GM21576 (cell line): Measurements from ENCODE around the gene ACMSD.

ENCODE experiments used
- ATAC-seq: cut with Tn5 transposase; IDR thresholded peaks from one replicate; pipeline ENCODE4 v1.9.1; 2021; ENCODE audit warnings: mild to moderate bottlenecking, moderate library complexity; ENCODE audit not compliant: unreplicated experiment

The ACMSD gene

GRCh38 chr2:134943540-134943939, 105.1 kb downstream of the ACMSD start:
- ATAC-seq, result peak; percentile 91

- no peak for ATAC-seq
Measured at GRCh38 chr2:134944975-134945374, 106.6 kb downstream of the ACMSD start.

GRCh38 chr2:134946073-134946472, 107.7 kb downstream of the ACMSD start:
- ATAC-seq, result no peak

GRCh38 chr2:134949981-134950708, 111.7 kb downstream of the ACMSD start:
- no peak for ATAC-seq

- no peak for ATAC-seq
Measured at GRCh38 chr2:134950886-134951285, 112.5 kb downstream of the ACMSD start.
